HG02588 (cell line): Measurements from ENCODE around the gene DCBLD1.
"Not testable (repeated sequence)": the region's sequence is repeated elsewhere in the genome, so short reads cannot be mapped to it uniquely, and the experiment has no call there.

ENCODE experiments used
- ATAC-seq: cut with Tn5 transposase; IDR thresholded peaks from one replicate; pipeline ENCODE4 v1.9.1; 2021; ENCODE audit warnings: mild to moderate bottlenecking, moderate library complexity; ENCODE audit not compliant: unreplicated experiment

DCBLD1 gene

GRCh38 chr6:117482240-117483003, at the start of gene DCBLD1:
Gene DCBLD1, plus strand, starts transcription at chr6:117482674. Its CDS starts 108 bp downstream, at chr6:117482782.
- peak; percentile 76 for ATAC-seq

- no peak for ATAC-seq
Measured at GRCh38 chr6:117440706-117441525, 41.6 kb upstream of the DCBLD1 start.

GRCh38 chr6:117441824-117442264, 40.6 kb upstream of the DCBLD1 start:
- no peak for ATAC-seq

- ATAC-seq = not testable (repeated sequence)
Measured at GRCh38 chr6:117442313-117442712, 40.2 kb upstream of the DCBLD1 start.

- ATAC-seq = no peak
Measured at GRCh38 chr6:117444600-117444999, 37.9 kb upstream of the DCBLD1 start.

- ATAC-seq = no peak
Measured at GRCh38 chr6:117446861-117447260, 35.6 kb upstream of the DCBLD1 start.

GRCh38 chr6:117448011-117448410, 34.5 kb upstream of the DCBLD1 start:
- ATAC-seq = no peak

GRCh38 chr6:117448732-117449485, 33.6 kb upstream of the DCBLD1 start:
- no peak for ATAC-seq

- no peak for ATAC-seq
Measured at GRCh38 chr6:117449549-117450439, 32.7 kb upstream of the DCBLD1 start.

- no peak for ATAC-seq
Measured at GRCh38 chr6:117451671-117452070, 30.8 kb upstream of the DCBLD1 start.

GRCh38 chr6:117456250-117456649, 26.2 kb upstream of the DCBLD1 start:
- ATAC-seq = no peak

- no peak for ATAC-seq
Measured at GRCh38 chr6:117456998-117457397, 25.5 kb upstream of the DCBLD1 start.

GRCh38 chr6:117459204-117459944, 23.1 kb upstream of the DCBLD1 start:
- no peak for ATAC-seq

- peak; percentile 70 for ATAC-seq
Measured at GRCh38 chr6:117463762-117464665, 18.5 kb upstream of the DCBLD1 start.

GRCh38 chr6:117464700-117465099, 17.8 kb upstream of the DCBLD1 start:
- no peak for ATAC-seq

GRCh38 chr6:117465691-117466090, 16.8 kb upstream of the DCBLD1 start:
- no peak for ATAC-seq

GRCh38 chr6:117467876-117468275, 14.6 kb upstream of the DCBLD1 start:
- no peak for ATAC-seq

- not testable (repeated sequence) for ATAC-seq
Measured at GRCh38 chr6:117468527-117468926, 13.9 kb upstream of the DCBLD1 start.
